AG04450 (cell line): ENCODE data around the gene MASP1. TPM values are rescaled to one million over a fixed set of nuclear protein-coding genes. Genes with fewer than 3 reads are reported as not detected.
A peak's percentile ranks its signal among the peaks of the same experiment; 100 is the strongest.

Experiments
- CTCF ChIA-PET: fragments of 300-600, 350-600 bp; formaldehyde crosslinking; extraction: SDS; loops from one replicate; lab custom pipeline; 2022; ENCODE audit warnings: antibody characterized with exemption, inconsistent platforms; lab: Charles Lee
- POLR2A ChIA-PET: fragments of 350-600 bp; formaldehyde crosslinking; extraction: SDS; loops from one replicate; lab custom pipeline; 2021; ENCODE audit warnings: antibody characterized with exemption, inconsistent platforms; lab: Yijun Ruan, JAX
- DNase-seq: peaks from one replicate; pipeline ENCODE4 v3.0.0-alpha.2; 2011; ENCODE audit warnings: low read depth, low spot score
- H3K27ac ChIP-seq: one replicate; pipeline ENCODE4 v1.5.1; 2012; ENCODE audit warnings: low read depth, low read length, control low read depth
- H3K27me3 ChIP-seq: one replicate; pipeline ENCODE4 v1.6.0; 2012; ENCODE audit warnings: low read length; ENCODE audit not compliant: control insufficient read depth, insufficient read depth
- H3K4me3 ChIP-seq: 2 replicates; pipeline ENCODE4 v1.5.1; 2011; ENCODE audit warnings: mild to moderate bottlenecking, low read depth, low read length, control low read depth
- H3K9me3 ChIP-seq: 2 replicates; pipeline ENCODE4 v1.5.1; 2012; ENCODE audit warnings: low read length; ENCODE audit not compliant: control insufficient read depth, insufficient read depth
- polyA plus RNA-seq: library from polyadenylated mRNA; depleted of rRNA; stranded (reverse); fragments of >200 nt; gene quantifications from 2 replicates; pipeline ENCODE4 v1.2.3, GENCODE V29; 2011
- TF ChIP-seq, protein P1 (sequence below): IDR thresholded peaks from 2 replicates; pipeline ENCODE4 v1.5.1; 2011; ENCODE audit warnings: low read depth, low read length, control low read depth, inconsistent platforms

MASP1 gene
- polyA plus RNA-seq, 1 experiment, result 80.7 TPM

DNA sequence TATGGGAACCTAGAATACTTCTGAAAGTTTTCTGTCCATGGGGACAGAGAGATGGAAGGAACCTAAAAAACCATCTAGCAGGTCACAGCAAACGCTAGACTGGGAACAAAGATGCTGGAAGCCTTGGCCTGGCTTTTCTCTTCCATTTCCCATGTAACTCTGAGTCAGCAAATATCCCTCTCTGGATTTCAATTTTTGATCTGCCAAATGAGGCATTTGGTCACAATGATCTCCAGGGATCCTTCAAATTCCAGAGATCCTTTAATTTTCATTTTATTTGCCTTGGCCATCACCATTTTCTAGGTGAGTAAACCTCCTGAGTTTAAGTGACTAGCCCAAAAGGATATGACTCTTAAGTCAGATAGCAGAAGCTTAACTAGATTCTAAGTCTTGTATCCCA lies 54.6 kb downstream of the MASP1 start:
- POLR2A ChIA-PET, result no interaction called here
- H3K4me3 ChIP-seq, result no peak overlapping the region
- no peaks in the 10 kb centered on the region; the same call in 1 of the 2 replicates for H3K9me3 ChIP-seq
- TF ChIP-seq, protein P1, sequence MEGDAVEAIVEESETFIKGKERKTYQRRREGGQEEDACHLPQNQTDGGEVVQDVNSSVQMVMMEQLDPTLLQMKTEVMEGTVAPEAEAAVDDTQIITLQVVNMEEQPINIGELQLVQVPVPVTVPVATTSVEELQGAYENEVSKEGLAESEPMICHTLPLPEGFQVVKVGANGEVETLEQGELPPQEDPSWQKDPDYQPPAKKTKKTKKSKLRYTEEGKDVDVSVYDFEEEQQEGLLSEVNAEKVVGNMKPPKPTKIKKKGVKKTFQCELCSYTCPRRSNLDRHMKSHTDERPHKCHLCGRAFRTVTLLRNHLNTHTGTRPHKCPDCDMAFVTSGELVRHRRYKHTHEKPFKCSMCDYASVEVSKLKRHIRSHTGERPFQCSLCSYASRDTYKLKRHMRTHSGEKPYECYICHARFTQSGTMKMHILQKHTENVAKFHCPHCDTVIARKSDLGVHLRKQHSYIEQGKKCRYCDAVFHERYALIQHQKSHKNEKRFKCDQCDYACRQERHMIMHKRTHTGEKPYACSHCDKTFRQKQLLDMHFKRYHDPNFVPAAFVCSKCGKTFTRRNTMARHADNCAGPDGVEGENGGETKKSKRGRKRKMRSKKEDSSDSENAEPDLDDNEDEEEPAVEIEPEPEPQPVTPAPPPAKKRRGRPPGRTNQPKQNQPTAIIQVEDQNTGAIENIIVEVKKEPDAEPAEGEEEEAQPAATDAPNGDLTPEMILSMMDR, result no peak
- DNase-seq, result no peak
- CTCF ChIA-PET, result interaction anchor here (2.2 kb wide), 1 partner anchor 16 kb away, joined by 7 read pairs; no protein-coding TSS in a partner anchor
- H3K27me3 ChIP-seq, result no peaks in the 10 kb centered on the region
- H3K27ac ChIP-seq, result no peak overlapping the region

DNA sequence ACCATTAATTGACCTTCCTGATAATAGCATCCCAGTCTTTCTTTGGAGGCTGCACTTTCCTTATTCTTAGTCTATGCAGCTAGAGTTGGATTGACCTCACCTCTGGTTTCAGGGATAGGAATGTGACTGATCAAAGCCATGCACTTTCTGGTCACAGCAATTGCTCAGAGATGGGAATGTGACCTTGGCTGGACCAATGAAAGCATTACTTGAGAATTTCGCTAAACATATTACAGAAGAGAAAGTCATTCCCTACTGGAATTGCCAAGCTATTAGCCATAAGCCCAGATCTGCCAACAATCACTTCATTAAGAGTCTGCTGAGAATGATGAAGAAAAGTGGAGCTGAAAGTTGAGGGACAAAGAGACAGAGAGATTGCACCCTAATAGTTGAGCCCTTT lies 61.5 kb downstream of the MASP1 start:
- CTCF ChIA-PET, result interaction anchor here (0.6 to 2.7 kb wide), 4 partner anchors 10 to 449 kb away, joined by 3 to 18 read pairs (median 4); no protein-coding TSS in a partner anchor
- 0 out of 2 replicates have a peak, but pooled peaks cover 3% of the 10 kb centered on the region for H3K9me3 ChIP-seq
- H3K27me3 ChIP-seq, result no peaks in the 10 kb centered on the region
- TF ChIP-seq, protein P1, result no peak
- no peak overlapping the region for H3K4me3 ChIP-seq
- DNase-seq, result no peak
- no peak overlapping the region for H3K27ac ChIP-seq
- POLR2A ChIA-PET, result no interaction called here

DNA sequence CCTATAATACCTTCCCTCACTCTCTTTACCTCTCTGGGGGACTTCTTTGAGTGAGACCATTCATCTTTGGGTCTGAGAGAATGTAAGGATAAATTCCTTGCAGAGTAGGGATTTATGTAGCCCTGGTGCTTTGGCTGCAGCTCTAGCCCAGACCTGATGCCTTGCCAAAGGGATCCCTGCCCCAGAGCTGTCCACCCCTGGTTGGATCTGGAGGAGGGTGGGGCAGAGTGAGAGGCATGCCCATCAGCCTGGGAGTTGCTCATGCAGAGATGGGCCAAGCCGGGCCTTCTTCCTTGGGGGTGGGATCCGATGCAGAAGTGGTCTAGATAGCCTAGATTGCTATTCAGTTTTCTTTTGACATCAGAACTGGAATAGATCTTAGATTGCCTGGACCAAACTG lies 62.8 kb downstream of the MASP1 start:
- Histone ChIP-seq H3K27ac (no peak overlapping the region), H3K27me3 (no peaks in the 10 kb centered on the region), H3K4me3 (no peak overlapping the region), H3K9me3 (0 out of 2 replicates have a peak, but pooled peaks cover 3% of the 10 kb centered on the region)
- TF ChIP-seq, protein P1, result no peak
- ChIA-PET CTCF (interaction anchor here (0.6 to 2.4 kb wide), 2 partner anchors 13 to 450 kb away, joined by 3 to 16 read pairs; no protein-coding TSS in a partner anchor), POLR2A (interaction anchor here (0.6 kb wide), 1 partner anchor 91 kb away, joined by 3 read pairs; no protein-coding TSS in a partner anchor)
- no peak for DNase-seq

DNA sequence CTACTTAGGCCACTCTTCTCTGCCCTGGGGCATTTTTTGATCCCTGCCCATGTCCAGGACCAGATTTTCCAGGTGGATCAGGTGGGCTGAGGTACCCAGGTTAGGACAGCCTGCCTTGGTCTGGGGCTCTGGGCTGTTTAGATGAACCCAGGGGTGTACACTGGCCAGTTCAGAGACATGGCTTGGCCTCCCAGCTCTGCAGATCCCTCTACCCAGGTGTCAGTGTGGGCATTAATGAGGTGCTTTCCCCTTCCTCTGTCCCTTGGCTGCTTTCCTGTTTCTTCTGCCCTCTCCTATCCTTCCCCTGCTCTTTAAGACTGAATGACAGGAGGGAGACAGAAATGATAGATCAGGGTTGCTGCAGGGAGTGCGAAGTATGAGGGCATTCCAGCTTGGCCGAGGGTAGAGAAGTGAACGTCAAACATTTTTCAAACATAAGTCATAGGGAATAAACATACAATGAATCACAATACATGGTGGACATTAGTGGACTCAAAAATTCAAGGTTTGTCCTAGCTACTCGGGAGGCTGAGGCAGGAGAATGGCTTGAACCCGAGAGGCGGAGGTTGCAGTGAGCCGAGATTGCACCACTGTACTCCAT lies 63.8 kb downstream of the MASP1 start:
- ChIA-PET CTCF (interaction anchor here (1.1 to 13.5 kb wide), 3 partner anchors 87 to 451 kb away, joined by 3 to 241 read pairs (median 16); no protein-coding TSS in a partner anchor), POLR2A (interaction anchor here (0.6 to 1.0 kb wide), 5 partner anchors 14 to 1244 kb away, joined by 3 to 4 read pairs (median 3); no protein-coding TSS in a partner anchor)
- peak; percentile 43 for DNase-seq

More for the DNA sequence above, 63.8 kb downstream of the MASP1 start:
- Histone ChIP-seq H3K9me3 (0 out of 2 replicates have a peak, but pooled peaks cover 3% of the 10 kb centered on the region), H3K4me3 (no peak overlapping the region), H3K27ac (no peak overlapping the region), H3K27me3 (no peaks in the 10 kb centered on the region)
- TF ChIP-seq, protein P1, result no peak
